Measurements from ENCODE around the gene CNPY4. TPM values are rescaled to one million over a fixed set of nuclear protein-coding genes. Genes with fewer than 3 reads are reported as not detected.

The CNPY4 gene
- total RNA-seq, 1 experiment from 2014 or later = 10.4 TPM

DNA sequence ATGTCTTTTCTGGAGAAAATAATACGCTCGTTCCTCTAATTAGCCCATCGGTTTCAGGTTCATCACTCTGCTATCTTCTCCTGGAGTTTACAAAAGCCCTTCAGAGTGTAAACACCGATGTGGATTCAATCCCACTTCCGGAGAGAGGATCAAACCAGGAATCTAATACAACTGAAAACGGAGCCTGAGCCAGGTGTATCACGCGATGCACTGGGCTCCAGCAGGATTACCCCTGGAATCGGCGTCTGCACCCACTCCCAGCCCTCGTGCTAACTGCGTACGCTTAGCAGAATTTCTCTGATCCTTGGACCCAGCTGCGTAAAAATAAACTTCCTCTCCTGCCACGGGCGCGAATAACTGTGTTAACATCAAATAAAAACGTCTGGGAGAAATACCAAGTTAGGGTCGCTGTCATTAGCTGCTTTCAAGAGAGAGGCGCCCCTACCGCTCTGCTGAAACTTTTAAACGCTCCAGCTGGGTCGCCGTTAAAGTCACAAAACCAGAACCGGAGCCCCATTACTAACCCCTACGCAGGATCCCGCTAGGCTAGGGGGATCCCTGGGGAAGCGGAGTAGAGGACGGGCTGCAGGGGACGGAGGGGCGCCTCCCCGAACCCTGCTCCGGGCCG is 38.4 kb upstream of the CNPY4 start:
- Mint-ChIP-seq H3K36me3 (ENCODE audit: insufficient read depth in 1 of 3, low read depth in 3 of 3) (peaks cover 46 to 48% (median 47%) of the 10 kb centered on the region in 3 experiments), H3K27ac (peak overlapping the region; percentile 60 to 98 (median 93); a peak in 6 of 7 replicates), H3K27me3 (ENCODE audit: low read depth) (no peaks in the 10 kb centered on the region; the same call in 1 of the 2 replicates), H3K4me1 (peaks cover 12 to 27% of the 10 kb centered on the region in 2 experiments), H3K4me3 (peak overlapping the region; percentile 91 to 98), H3K9me3 (peaks cover 10 to 37% of the 10 kb centered on the region in 2 experiments)
- no CpG with 5 or more reads among the region's 34 CpGs for WGBS (ENCODE audit: extremely low coverage, insufficient read length, low lambda C conversion rate)
- H3K56ac ChIP-seq (ENCODE audit: insufficient read length, low read depth, low read length) = no peak overlapping the region
- H3T11ph ChIP-seq (ENCODE audit: low read length) = peak overlapping the region; percentile 25
- H3K27me3 ChIP-seq (ENCODE audit: insufficient read depth, low read length) = no peaks in the 10 kb centered on the region
- H4K8ac ChIP-seq (replicated peaks; ENCODE audit: insufficient read length, low read depth, low read length) = no peak overlapping the region
- no peaks in the 10 kb centered on the region for H4K20me1 ChIP-seq (ENCODE audit: control insufficient read depth, insufficient read depth, insufficient read length)
- peak overlapping the region; percentile 94 for H4K91ac ChIP-seq (ENCODE audit: insufficient read length, low read depth, low read length)
- H3K4me1 ChIP-seq (ENCODE audit: insufficient read depth, low read length) = peaks cover 3% of the 10 kb centered on the region; the same call in 1 of the 2 replicates
- H2BK120ac ChIP-seq (ENCODE audit: low read depth, low read length, poor library complexity, severe bottlenecking) = peak overlapping the region; percentile 86
- peak overlapping the region; percentile 43 for H4K5ac ChIP-seq (ENCODE audit: insufficient read length, low read depth, low read length)
- no peak overlapping the region for H2BK20ac ChIP-seq (ENCODE audit: low read depth, low read length, poor library complexity, severe bottlenecking)
- no peaks in the 10 kb centered on the region for H3K79me1 ChIP-seq (ENCODE audit: insufficient read depth, low read depth, low read length, poor library complexity, severe bottlenecking)
- H2BK5ac ChIP-seq (ENCODE audit: insufficient read length, low read length) = no peak overlapping the region
- TF ChIP-seq, protein P1, sequence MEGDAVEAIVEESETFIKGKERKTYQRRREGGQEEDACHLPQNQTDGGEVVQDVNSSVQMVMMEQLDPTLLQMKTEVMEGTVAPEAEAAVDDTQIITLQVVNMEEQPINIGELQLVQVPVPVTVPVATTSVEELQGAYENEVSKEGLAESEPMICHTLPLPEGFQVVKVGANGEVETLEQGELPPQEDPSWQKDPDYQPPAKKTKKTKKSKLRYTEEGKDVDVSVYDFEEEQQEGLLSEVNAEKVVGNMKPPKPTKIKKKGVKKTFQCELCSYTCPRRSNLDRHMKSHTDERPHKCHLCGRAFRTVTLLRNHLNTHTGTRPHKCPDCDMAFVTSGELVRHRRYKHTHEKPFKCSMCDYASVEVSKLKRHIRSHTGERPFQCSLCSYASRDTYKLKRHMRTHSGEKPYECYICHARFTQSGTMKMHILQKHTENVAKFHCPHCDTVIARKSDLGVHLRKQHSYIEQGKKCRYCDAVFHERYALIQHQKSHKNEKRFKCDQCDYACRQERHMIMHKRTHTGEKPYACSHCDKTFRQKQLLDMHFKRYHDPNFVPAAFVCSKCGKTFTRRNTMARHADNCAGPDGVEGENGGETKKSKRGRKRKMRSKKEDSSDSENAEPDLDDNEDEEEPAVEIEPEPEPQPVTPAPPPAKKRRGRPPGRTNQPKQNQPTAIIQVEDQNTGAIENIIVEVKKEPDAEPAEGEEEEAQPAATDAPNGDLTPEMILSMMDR (conservative IDR thresholded peaks at IDR 0.05) = no peak
- H3K18ac ChIP-seq (ENCODE audit: insufficient read length, low read depth, low read length) = peak overlapping the region; percentile 78
- H3K23ac ChIP-seq (ENCODE audit: insufficient read length, low read depth, low read length) = no peak overlapping the region
- H3K9ac ChIP-seq (ENCODE audit: extremely low read depth, insufficient read length, low read length) = peak overlapping the region; percentile 98
- H3K27ac ChIP-seq (ENCODE audit: insufficient read length, low read depth, low read length) = no peak overlapping the region
- H2BK15ac ChIP-seq (ENCODE audit: low read depth, low read length) = no peak overlapping the region
- H3K79me2 ChIP-seq (ENCODE audit: insufficient read depth, low read length) = peaks cover 32% of the 10 kb centered on the region
- H2BK12ac ChIP-seq (ENCODE audit: insufficient read length, low read depth, low read length) = no peak overlapping the region
- H2AFZ ChIP-seq (ENCODE audit: low read length) = no peak overlapping the region
- peak overlapping the region; percentile 97 for H3K4me2 ChIP-seq (ENCODE audit: insufficient read depth, insufficient read length, low read length)
- no peak for DNase-seq
- H3K14ac ChIP-seq (ENCODE audit: insufficient read depth, low read length) = peak overlapping the region; percentile 86
- no peak overlapping the region for H2AK5ac ChIP-seq (ENCODE audit: insufficient read length, low read length)
- H3K4ac ChIP-seq (ENCODE audit: low read depth, low read length) = no peak overlapping the region; the same call in 1 of the 2 replicates
- H3K9me3 ChIP-seq (ENCODE audit: control insufficient read depth, low read depth, low read length) = no peaks in the 10 kb centered on the region
- peaks cover 6% of the 10 kb centered on the region for H3K23me2 ChIP-seq (ENCODE audit: insufficient read length, low read depth, low read length, poor library complexity, severe bottlenecking)

All from H9 (cell line).